ENCODE data around the gene NAMPT. TPM values are rescaled to one million over a fixed set of nuclear protein-coding genes. Genes with fewer than 3 reads are reported as not detected.

Gene NAMPT
- polyA plus RNA-seq, 4 donors: 50.5 to 96.3 (median 57.3) TPM

Other genes starting within 250 kb of the NAMPT start
- 100 to 1,000 TPM in 1 of 4 donors, 10 to 100 TPM in 3; 21.0 to 104 (median 65.1) TPM for gene SYPL1, start 172.7 kb downstream of the NAMPT start, polyA plus RNA-seq